Epidermal melanocyte (primary cell): ENCODE measurements around the gene DNAJC15.
"Not testable (repeated sequence)": the region's sequence is repeated elsewhere in the genome, so short reads cannot be mapped to it uniquely, and the experiment has no call there.

Experiments
- DNase-seq: peaks from one replicate; pipeline ENCODE4 v3.0.0; 2011; ENCODE audit warnings: low spot score; ENCODE audit not compliant: insufficient read length

Gene DNAJC15

GRCh38 chr13:43044720-43045301 lies 21.4 kb downstream of the DNAJC15 start:
- no peak for DNase-seq

- not testable (repeated sequence) for DNase-seq
These were observed 22.0 kb downstream of the DNAJC15 start for GRCh38 chr13:43045302-43045773.

GRCh38 chr13:43046259-43046658 lies 22.9 kb downstream of the DNAJC15 start:
- DNase-seq = no peak

GRCh38 chr13:43054803-43055802 lies 31.7 kb downstream of the DNAJC15 start:
- peak; percentile 29 for DNase-seq

- DNase-seq = no peak
These were observed 34.4 kb downstream of the DNAJC15 start for GRCh38 chr13:43057653-43058317.

GRCh38 chr13:43058318-43058674 lies 34.9 kb downstream of the DNAJC15 start:
- no peak for DNase-seq

- DNase-seq = no peak
These were observed 35.4 kb downstream of the DNAJC15 start for GRCh38 chr13:43058831-43059230.

GRCh38 chr13:43059779-43060178 lies 36.4 kb downstream of the DNAJC15 start:
- not testable (repeated sequence) for DNase-seq

GRCh38 chr13:43060806-43061205 lies 37.4 kb downstream of the DNAJC15 start:
- DNase-seq = not testable (repeated sequence)

- no peak for DNase-seq
These were observed 38.3 kb downstream of the DNAJC15 start for GRCh38 chr13:43061496-43062280.

- DNase-seq = no peak
These were observed 48.4 kb downstream of the DNAJC15 start for GRCh38 chr13:43071824-43072223.

- DNase-seq = no peak
These were observed 49.0 kb downstream of the DNAJC15 start for GRCh38 chr13:43072394-43072793.

- DNase-seq = no peak
These were observed 51.6 kb downstream of the DNAJC15 start for GRCh38 chr13:43074824-43075510.

- DNase-seq = not testable (repeated sequence)
These were observed 52.1 kb downstream of the DNAJC15 start for GRCh38 chr13:43075511-43075902.

GRCh38 chr13:43077046-43077445 lies 53.7 kb downstream of the DNAJC15 start:
- DNase-seq = no peak

GRCh38 chr13:43077461-43077860 lies 54.1 kb downstream of the DNAJC15 start:
- no peak for DNase-seq

GRCh38 chr13:43077906-43078305 lies 54.5 kb downstream of the DNAJC15 start:
- no peak for DNase-seq

- no peak for DNase-seq
These were observed 55.0 kb downstream of the DNAJC15 start for GRCh38 chr13:43078399-43078798.

- no peak for DNase-seq
These were observed 56.1 kb downstream of the DNAJC15 start for GRCh38 chr13:43079392-43079931.

- no peak for DNase-seq
These were observed 56.8 kb downstream of the DNAJC15 start for GRCh38 chr13:43080199-43080598.
